ENCODE results near the gene HORMAD2. TPM values are rescaled to one million over a fixed set of nuclear protein-coding genes. Genes with fewer than 3 reads are reported as not detected.

The HORMAD2 gene
- total and polyA plus RNA-seq, 2 donors from 2014 or later, result not detected

DNA sequence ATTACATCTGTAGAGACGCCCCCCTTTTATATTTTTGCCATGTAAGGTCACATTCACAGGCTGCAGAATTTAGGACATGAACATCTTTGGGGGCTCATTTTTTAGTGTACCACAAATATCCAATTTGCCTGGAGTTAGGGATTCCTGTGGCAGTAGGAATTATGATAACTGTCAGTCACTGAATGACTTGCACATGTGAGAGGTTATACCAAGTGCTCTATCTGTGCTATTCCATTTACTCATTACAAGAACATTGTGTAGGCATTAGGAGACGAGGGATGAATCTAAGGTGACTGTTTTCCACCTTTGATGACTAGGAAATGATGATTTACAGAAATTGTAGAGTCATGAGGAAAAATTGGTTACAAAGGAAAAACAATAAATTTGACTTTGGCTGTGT, 87.0 kb downstream of the HORMAD2 start:
- H3K36me3 ChIP-seq (ENCODE audit: control insufficient read depth in 2 of 3, insufficient read depth in 3 of 3, low read length in 3 of 3), result no peaks in the 10 kb centered on the region
- intact Hi-C loops (cut with DNase I), result no loop called here
- no peak overlapping the region for H3K9ac ChIP-seq (ENCODE audit: low read length in 3 of 3)
- TF ChIP-seq, protein P1, sequence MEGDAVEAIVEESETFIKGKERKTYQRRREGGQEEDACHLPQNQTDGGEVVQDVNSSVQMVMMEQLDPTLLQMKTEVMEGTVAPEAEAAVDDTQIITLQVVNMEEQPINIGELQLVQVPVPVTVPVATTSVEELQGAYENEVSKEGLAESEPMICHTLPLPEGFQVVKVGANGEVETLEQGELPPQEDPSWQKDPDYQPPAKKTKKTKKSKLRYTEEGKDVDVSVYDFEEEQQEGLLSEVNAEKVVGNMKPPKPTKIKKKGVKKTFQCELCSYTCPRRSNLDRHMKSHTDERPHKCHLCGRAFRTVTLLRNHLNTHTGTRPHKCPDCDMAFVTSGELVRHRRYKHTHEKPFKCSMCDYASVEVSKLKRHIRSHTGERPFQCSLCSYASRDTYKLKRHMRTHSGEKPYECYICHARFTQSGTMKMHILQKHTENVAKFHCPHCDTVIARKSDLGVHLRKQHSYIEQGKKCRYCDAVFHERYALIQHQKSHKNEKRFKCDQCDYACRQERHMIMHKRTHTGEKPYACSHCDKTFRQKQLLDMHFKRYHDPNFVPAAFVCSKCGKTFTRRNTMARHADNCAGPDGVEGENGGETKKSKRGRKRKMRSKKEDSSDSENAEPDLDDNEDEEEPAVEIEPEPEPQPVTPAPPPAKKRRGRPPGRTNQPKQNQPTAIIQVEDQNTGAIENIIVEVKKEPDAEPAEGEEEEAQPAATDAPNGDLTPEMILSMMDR (IDR thresholded peaks at IDR 0.05; ENCODE audit: borderline replicate concordance, extremely low read depth, insufficient read depth), result no peak
- H3K27me3 ChIP-seq (ENCODE audit: control insufficient read depth, insufficient read depth, low read length), result no peaks in the 10 kb centered on the region
- H3K4me3 ChIP-seq (ENCODE audit: low read length in 3 of 3), result no peak overlapping the region
- no peak overlapping the region for H3K27ac ChIP-seq (ENCODE audit: low read depth in 2 of 2, low read length in 2 of 2)
- no peaks in the 10 kb centered on the region for H3K4me1 ChIP-seq (ENCODE audit: control insufficient read depth in 2 of 3, insufficient read depth in 2 of 3, low read depth in 1 of 3, low read length in 3 of 3)
- DNase-seq (no peak), FAIRE-seq (no peak)
- no peaks in the 10 kb centered on the region for H3K9me3 ChIP-seq (ENCODE audit: control insufficient read depth in 2 of 3, insufficient read depth in 1 of 3, low read length in 3 of 3)

DNA sequence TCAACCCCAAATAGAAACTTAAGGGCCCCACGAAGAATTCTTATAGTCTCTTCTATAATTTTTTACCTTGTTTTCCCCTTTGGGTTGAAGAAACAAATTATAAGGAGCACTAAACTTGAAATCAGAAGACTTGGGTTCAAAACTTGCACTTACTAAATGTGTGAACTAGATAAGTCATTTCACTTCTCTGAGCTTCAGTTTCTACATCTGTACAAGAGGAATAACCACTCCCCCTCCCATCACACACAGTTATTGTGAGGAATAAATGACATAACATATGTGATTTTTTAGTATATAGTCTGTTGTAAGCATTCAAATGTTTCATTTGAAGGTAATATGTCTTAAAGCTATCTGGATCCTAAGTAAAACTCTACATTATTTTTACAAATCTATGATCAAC, 87.5 kb downstream of the HORMAD2 start:
- H3K27me3 ChIP-seq (ENCODE audit: control insufficient read depth, insufficient read depth, low read length), result no peaks in the 10 kb centered on the region
- no peak overlapping the region for H3K27ac ChIP-seq (ENCODE audit: low read depth in 2 of 2, low read length in 2 of 2)
- H3K4me1 ChIP-seq (ENCODE audit: control insufficient read depth in 2 of 3, insufficient read depth in 2 of 3, low read depth in 1 of 3, low read length in 3 of 3), result no peaks in the 10 kb centered on the region
- intact Hi-C loops (cut with DNase I), result no loop called here
- FAIRE-seq (no peak), DNase-seq (no peak)
- no peaks in the 10 kb centered on the region for H3K9me3 ChIP-seq (ENCODE audit: control insufficient read depth in 2 of 3, insufficient read depth in 1 of 3, low read length in 3 of 3)
- H3K9ac ChIP-seq (ENCODE audit: low read length in 3 of 3), result no peak overlapping the region
- no peak overlapping the region for H3K4me3 ChIP-seq (ENCODE audit: low read length in 3 of 3)
- TF ChIP-seq, protein P1 (IDR thresholded peaks at IDR 0.05; ENCODE audit: borderline replicate concordance, extremely low read depth, insufficient read depth), result no peak
- no peaks in the 10 kb centered on the region for H3K36me3 ChIP-seq (ENCODE audit: control insufficient read depth in 2 of 3, insufficient read depth in 3 of 3, low read length in 3 of 3)

DNA sequence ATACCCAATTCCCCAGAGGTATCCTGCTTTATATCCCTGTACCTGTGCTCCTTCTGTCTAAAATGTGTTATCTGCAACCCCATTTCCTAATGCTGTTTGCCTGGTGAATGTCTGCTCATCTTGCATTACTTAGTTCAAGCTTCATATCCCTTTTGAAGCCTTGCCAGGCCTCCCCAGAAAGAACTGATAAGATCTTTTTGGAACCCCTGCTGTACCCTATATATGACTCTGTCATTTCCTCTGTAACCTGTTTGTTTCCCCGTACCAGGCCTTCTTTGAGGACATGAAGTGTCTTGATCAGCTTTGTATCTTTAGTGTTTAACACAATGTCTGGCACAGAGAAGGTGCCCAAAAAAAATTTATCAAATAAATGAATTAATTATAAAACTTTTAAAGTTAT, 88.7 kb downstream of the HORMAD2 start:
- Histone ChIP-seq H3K9ac (ENCODE audit: low read length in 3 of 3) (no peak overlapping the region), H3K27me3 (ENCODE audit: control insufficient read depth, insufficient read depth, low read length) (no peaks in the 10 kb centered on the region), H3K4me1 (ENCODE audit: control insufficient read depth in 2 of 3, insufficient read depth in 2 of 3, low read depth in 1 of 3, low read length in 3 of 3) (no peaks in the 10 kb centered on the region), H3K36me3 (ENCODE audit: control insufficient read depth in 2 of 3, insufficient read depth in 3 of 3, low read length in 3 of 3) (no peaks in the 10 kb centered on the region), H3K27ac (ENCODE audit: low read depth in 2 of 2, low read length in 2 of 2) (no peak overlapping the region), H3K4me3 (ENCODE audit: low read length in 3 of 3) (no peak overlapping the region), H3K9me3 (ENCODE audit: control insufficient read depth in 2 of 3, insufficient read depth in 1 of 3, low read length in 3 of 3) (no peaks in the 10 kb centered on the region)
- intact Hi-C loops (cut with DNase I), result no loop called here
- TF ChIP-seq, protein P1 (IDR thresholded peaks at IDR 0.05; ENCODE audit: borderline replicate concordance, extremely low read depth, insufficient read depth), result no peak
- no peak for DNase-seq
- no peak for FAIRE-seq

DNA sequence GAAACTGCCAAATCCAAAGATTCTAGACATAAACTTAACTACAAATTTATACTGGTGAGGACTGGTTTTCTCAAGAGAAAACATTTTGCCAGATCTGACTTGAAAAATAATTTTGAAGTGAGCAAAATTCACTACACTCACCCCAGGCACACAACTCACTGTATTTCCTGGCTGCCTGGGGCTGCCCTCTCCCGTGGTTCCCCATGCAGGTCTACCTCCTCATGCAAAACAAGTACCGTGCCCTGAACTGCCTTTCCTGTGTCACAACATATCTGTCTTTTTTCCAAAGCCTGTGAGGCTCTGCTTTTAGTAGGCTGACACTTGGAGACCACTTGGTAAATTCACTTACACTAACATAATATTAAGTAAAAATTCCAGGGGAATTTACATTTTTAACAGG, 89.9 kb downstream of the HORMAD2 start:
- FAIRE-seq, result no peak
- Histone ChIP-seq H3K36me3 (ENCODE audit: control insufficient read depth in 2 of 3, insufficient read depth in 3 of 3, low read length in 3 of 3) (no peaks in the 10 kb centered on the region), H3K9ac (ENCODE audit: low read length in 3 of 3) (no peak overlapping the region), H3K27me3 (ENCODE audit: control insufficient read depth, insufficient read depth, low read length) (no peaks in the 10 kb centered on the region), H3K4me1 (ENCODE audit: control insufficient read depth in 2 of 3, insufficient read depth in 2 of 3, low read depth in 1 of 3, low read length in 3 of 3) (no peaks in the 10 kb centered on the region), H3K4me3 (ENCODE audit: low read length in 3 of 3) (no peak overlapping the region), H3K27ac (ENCODE audit: low read depth in 2 of 2, low read length in 2 of 2) (no peak overlapping the region), H3K9me3 (ENCODE audit: control insufficient read depth in 2 of 3, insufficient read depth in 1 of 3, low read length in 3 of 3) (no peaks in the 10 kb centered on the region)
- DNase-seq, result no peak
- intact Hi-C loops (cut with DNase I), result no loop called here
- TF ChIP-seq, protein P1 (IDR thresholded peaks at IDR 0.05; ENCODE audit: borderline replicate concordance, extremely low read depth, insufficient read depth), result no peak
